CD8-positive, alpha-beta memory T cell (primary cell): Measurements from ENCODE around the gene UBE2L6. TPM values are rescaled to one million over a fixed set of nuclear protein-coding genes. Genes with fewer than 3 reads are reported as not detected.
A peak's percentile ranks its signal among the peaks of the same experiment; 100 is the strongest.
"Not testable (repeated sequence)": the region's sequence is repeated elsewhere in the genome, so short reads cannot be mapped to it uniquely, and the experiment has no call there.

Source experiments
- CTCF ChIA-PET: fragments of 350-600 bp; sonication (Branson Sonifier 250); formaldehyde crosslinking; loops from one replicate; lab custom pipeline; 2021; ENCODE audit warnings: antibody characterized with exemption; lab: Charles Lee
- POLR2A ChIA-PET: fragments of 350-600 bp; sonication (Branson Sonifier 250); formaldehyde crosslinking; loops from one replicate; lab custom pipeline; 2021; ENCODE audit warnings: antibody characterized with exemption; lab: Charles Lee
- DNase-seq, 5 donors: peaks; one replicate each; pipeline versions ENCODE4 v3.0.0 to v3.0.0-alpha.2; 2020 to 2022; ENCODE audit warnings: mixed read lengths in 1 of 5
- H3K27ac ChIP-seq: one replicate; pipeline ENCODE4 v1.7.0; 2013; ENCODE audit warnings: low read depth, mild to moderate bottlenecking, low read length, moderate library complexity
- H3K27me3 ChIP-seq: 2 replicates; pipeline ENCODE4 v1.7.0; 2013; ENCODE audit warnings: low read length, mild to moderate bottlenecking; ENCODE audit not compliant: insufficient read depth, poor library complexity, severe bottlenecking
- H3K36me3 ChIP-seq: 2 replicates; pipeline ENCODE4 v1.7.0; 2013; ENCODE audit warnings: mild to moderate bottlenecking, low read length, moderate library complexity; ENCODE audit not compliant: insufficient read depth
- H3K4me1 ChIP-seq: 2 replicates; pipeline ENCODE4 v1.7.0; 2013; ENCODE audit warnings: mild to moderate bottlenecking, low read length, moderate library complexity; ENCODE audit not compliant: insufficient read depth
- H3K4me3 ChIP-seq: 2 replicates; pipeline ENCODE4 v1.7.0; 2013; ENCODE audit warnings: mild to moderate bottlenecking, low read length
- H3K9me3 ChIP-seq: 2 replicates; pipeline ENCODE4 v1.7.0; 2013; ENCODE audit warnings: mild to moderate bottlenecking, low read length
- H3K27ac Mint-ChIP-seq, 8 donors: one replicate each; pipeline ENCODE4 v1.8.0; 2020 to 2021; ENCODE audit warnings: mixed read lengths in 8 of 8, mild to moderate bottlenecking in 6 of 8, inconsistent platforms in 3 of 8, moderate library complexity in 3 of 8
- H3K27me3 Mint-ChIP-seq, 2 donors: one replicate each; pipeline ENCODE4 v1.8.0; 2020 to 2021; ENCODE audit warnings: mixed read lengths in 2 of 2, mild to moderate bottlenecking in 1 of 2, moderate library complexity in 1 of 2
- H3K36me3 Mint-ChIP-seq, 3 donors: one replicate each; pipeline ENCODE4 v1.8.0; 2020 to 2021; ENCODE audit warnings: mixed read lengths in 3 of 3, inconsistent platforms in 1 of 3, mild to moderate bottlenecking in 1 of 3
- H3K4me1 Mint-ChIP-seq, 3 donors: one replicate each; pipeline ENCODE4 v1.8.0; 2020 to 2021; ENCODE audit warnings: mixed read lengths in 3 of 3, inconsistent platforms in 1 of 3, mild to moderate bottlenecking in 1 of 3
- H3K4me3 Mint-ChIP-seq, 7 donors: one replicate each; pipeline ENCODE4 v1.8.0; 2020 to 2021; ENCODE audit warnings: mixed read lengths in 7 of 7, mild to moderate bottlenecking in 6 of 7, moderate library complexity in 4 of 7, inconsistent platforms in 2 of 7
- H3K9me3 Mint-ChIP-seq, 5 donors: one replicate each; pipeline ENCODE4 v1.8.0; 2020 to 2022; ENCODE audit warnings: mixed read lengths in 5 of 5, mild to moderate bottlenecking in 3 of 5, moderate library complexity in 2 of 5, inconsistent platforms in 1 of 5
- polyA plus RNA-seq: library from polyadenylated mRNA; unstranded; fragments of 300-500 nt; fragmentation: Illumina TruSeq; gene quantifications from one replicate; pipeline ENCODE4 v1.2.3, GENCODE V29; 2021
- total RNA-seq, 2 experiments: library from RNA; stranded (reverse); gene quantifications; one replicate each; pipeline ENCODE4 v1.2.3, GENCODE V29; 2021

Gene UBE2L6
- total and polyA plus RNA-seq, 3 experiments from 2014 or later, result 74.9 to 286 (median 79.2) TPM

DNA sequence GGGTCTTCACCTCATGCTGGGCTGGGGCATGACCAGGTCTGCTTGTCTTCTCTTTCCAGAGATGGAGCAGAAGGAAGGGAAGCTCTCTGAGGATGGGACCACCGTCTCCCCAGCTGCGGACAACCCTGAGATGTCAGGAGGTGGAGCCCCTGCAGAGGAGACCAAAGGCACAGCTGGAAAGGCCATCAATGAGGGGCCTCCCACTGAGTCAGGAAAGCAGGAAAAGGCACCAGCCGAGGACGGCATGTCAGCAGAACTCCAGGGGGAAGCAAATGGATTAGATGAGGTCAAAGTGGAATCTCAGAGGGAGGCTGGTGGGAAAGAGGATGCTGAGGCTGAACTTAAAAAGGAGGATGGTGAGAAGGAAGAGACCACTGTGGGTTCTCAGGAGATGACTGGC is 24.9 kb downstream of the UBE2L6 start:
- Mint-ChIP-seq H3K4me3 (no peak overlapping the region), H3K27me3 (no peaks in the 10 kb centered on the region), H3K4me1 (peaks cover 1 to 7% (median 5%) of the 10 kb centered on the region in 3 donors), H3K36me3 (peaks cover 0 to 8% (median 5%) of the 10 kb centered on the region in 3 donors), H3K9me3 (no peaks in the 10 kb centered on the region), H3K27ac (peak overlapping the region in 3 of 8 donors; percentile 11 to 70 (median 70))
- H3K9me3 ChIP-seq, result no peaks in the 10 kb centered on the region
- DNase-seq, result no peak
- H3K4me1 ChIP-seq, result no peaks in the 10 kb centered on the region
- ChIA-PET POLR2A (interaction anchor here (0.6 kb wide), 1 partner anchor 95 kb away, joined by 3 read pairs; no protein-coding TSS in a partner anchor), CTCF (interaction anchor here (0.9 to 2.1 kb wide), 2 partner anchors 16 to 49 kb away, joined by 3 to 6 read pairs; no protein-coding TSS in a partner anchor)
- H3K4me3 ChIP-seq, result no peak overlapping the region
- no peaks in the 10 kb centered on the region for H3K36me3 ChIP-seq
- H3K27me3 ChIP-seq, result no peaks in the 10 kb centered on the region
- H3K27ac ChIP-seq, result no peak overlapping the region

DNA sequence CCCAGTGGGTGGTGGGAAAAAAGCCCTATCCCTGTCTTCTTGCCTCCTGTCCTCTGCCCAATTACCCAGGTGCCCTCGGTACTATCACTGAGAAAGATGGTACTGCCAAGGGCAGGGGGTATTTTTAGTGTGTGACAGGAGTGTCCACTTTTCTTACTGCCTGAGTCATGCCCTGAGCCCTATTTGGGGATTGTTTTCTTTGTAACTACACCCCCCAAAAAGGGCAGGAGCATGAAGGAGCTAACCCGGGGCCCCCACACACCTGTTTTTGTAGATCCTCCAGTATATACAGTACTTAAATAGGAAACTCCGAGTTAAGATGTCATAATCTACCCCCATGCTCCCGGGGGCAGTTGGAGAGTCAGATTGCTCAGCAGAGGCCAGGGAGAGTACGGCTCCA is 26.3 kb downstream of the UBE2L6 start:
- H3K4me3 ChIP-seq, result no peak overlapping the region
- H3K4me1 Mint-ChIP-seq, result no peaks in the 10 kb centered on the region
- H3K36me3 ChIP-seq, result no peaks in the 10 kb centered on the region
- H3K9me3 ChIP-seq, result no peaks in the 10 kb centered on the region
- H3K27me3 ChIP-seq, result no peaks in the 10 kb centered on the region
- no peak overlapping the region for H3K27ac ChIP-seq
- H3K9me3 Mint-ChIP-seq, result no peaks in the 10 kb centered on the region
- peaks cover 0 to 5% (median 2%) of the 10 kb centered on the region in 3 donors for H3K36me3 Mint-ChIP-seq
- H3K27ac Mint-ChIP-seq, result no peak overlapping the region
- ChIA-PET POLR2A (no interaction called here), CTCF (interaction anchor here (2.1 kb wide), 1 partner anchor 48 kb away, joined by 6 read pairs; no protein-coding TSS in a partner anchor)
- H3K27me3 Mint-ChIP-seq, result no peaks in the 10 kb centered on the region
- no peak overlapping the region for H3K4me3 Mint-ChIP-seq
- no peak for DNase-seq
- H3K4me1 ChIP-seq, result no peaks in the 10 kb centered on the region

DNA sequence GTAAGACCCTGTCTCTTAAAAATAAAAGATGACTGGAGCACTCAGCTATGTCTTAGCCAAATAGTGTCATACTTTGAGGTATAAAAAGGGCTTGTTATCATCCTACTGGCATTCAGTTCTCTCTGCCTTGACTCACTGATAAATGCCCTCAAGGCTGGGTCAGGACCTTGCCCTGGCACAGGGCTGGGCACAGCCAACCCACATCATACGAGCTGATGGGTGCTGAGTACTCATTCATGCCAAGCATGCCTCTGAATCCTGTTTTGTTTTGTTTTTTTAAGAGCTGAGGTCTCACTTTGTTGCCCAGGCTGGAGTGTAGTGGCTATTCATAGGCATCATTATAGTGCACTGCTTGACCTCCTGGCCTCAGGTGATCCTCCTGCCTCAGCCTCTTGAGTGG is 28.1 kb downstream of the UBE2L6 start:
- Histone ChIP-seq H3K4me1 (no peaks in the 10 kb centered on the region), H3K4me3 (no peak overlapping the region), H3K27ac (no peak overlapping the region), H3K27me3 (no peaks in the 10 kb centered on the region), H3K9me3 (no peaks in the 10 kb centered on the region), H3K36me3 (no peaks in the 10 kb centered on the region)
- Mint-ChIP-seq H3K9me3 (no peaks in the 10 kb centered on the region), H3K36me3 (peaks cover 0 to 5% (median 2%) of the 10 kb centered on the region in 3 donors), H3K4me1 (no peaks in the 10 kb centered on the region), H3K27me3 (no peaks in the 10 kb centered on the region), H3K27ac (peak overlapping the region in 2 of 8 donors; percentile 6 to 37), H3K4me3 (no peak overlapping the region)
- no peak for DNase-seq
- CTCF ChIA-PET, result interaction anchor here (0.6 kb wide), 1 partner anchor 120 kb away, joined by 3 read pairs; no protein-coding TSS in a partner anchor
- POLR2A ChIA-PET, result interaction anchor here (0.9 kb wide), 1 partner anchor 9 kb away, joined by 3 read pairs; the partner anchor contains the start of gene TIMM10

DNA sequence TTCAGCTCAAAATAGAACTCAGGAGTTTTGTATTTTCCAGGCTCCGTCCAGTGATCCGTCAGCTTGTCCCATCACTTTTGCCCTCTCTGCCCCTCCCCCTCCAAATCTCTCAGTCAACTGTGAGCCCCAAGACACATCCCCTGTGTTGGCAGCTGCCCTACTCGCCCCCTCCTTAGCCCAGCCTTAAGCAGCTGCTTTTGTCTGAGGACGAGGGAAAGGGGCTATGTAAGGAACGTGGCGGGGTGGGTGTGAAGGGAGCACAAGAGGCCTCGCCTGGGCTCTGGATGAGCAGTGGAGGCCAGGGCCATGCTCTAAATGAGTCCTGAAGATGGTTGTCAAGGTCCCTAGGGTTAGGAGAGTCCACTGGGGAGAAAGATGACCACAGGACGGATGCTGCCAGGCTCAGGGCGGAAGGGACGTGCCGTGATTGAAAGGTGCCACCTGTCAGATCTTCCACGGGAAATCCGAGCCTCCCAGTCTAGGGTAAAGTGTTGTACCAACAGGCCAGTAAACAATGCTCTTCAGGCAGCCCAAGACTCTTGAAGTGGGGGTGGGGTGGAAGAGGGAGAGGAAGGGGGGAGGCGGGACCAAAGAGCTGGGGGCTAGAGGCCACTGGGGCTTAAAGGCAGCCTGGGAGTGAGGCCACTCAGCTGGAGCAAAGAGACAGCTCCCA is 30.4 kb downstream of the UBE2L6 start, which contains the start of gene SMTNL1:
Gene SMTNL1, plus strand, starts transcription at position 649 of the 673 bp plus-strand sequence. CDS start 5,048 bp downstream, outside the sequence.
- Histone ChIP-seq H3K27me3 (no peaks in the 10 kb centered on the region), H3K36me3 (no peaks in the 10 kb centered on the region), H3K27ac (no peak within 1 kb of the TSS), H3K4me3 (no peak within 1 kb of the TSS), H3K9me3 (no peaks in the 10 kb centered on the region), H3K4me1 (no peaks in the 10 kb centered on the region)
- Mint-ChIP-seq H3K27me3 (peaks cover 0 to 2% of the 10 kb centered on the region in 2 donors), H3K9me3 (no peaks in the 10 kb centered on the region), H3K4me3 (no peak within 1 kb of the TSS), H3K27ac (peak within 1 kb of the TSS in 4 of 8 donors; percentile 13 to 78 (median 36)), H3K4me1 (peaks cover under 1 to 1% (median under 1%) of the 10 kb centered on the region in 3 donors), H3K36me3 (no peaks in the 10 kb centered on the region)
- ChIA-PET CTCF (interaction anchor here (1.2 kb wide), 1 partner anchor 264 kb away, joined by 3 read pairs; no protein-coding TSS in a partner anchor), POLR2A (no interaction called here)
- DNase-seq, result no peak

DNA sequence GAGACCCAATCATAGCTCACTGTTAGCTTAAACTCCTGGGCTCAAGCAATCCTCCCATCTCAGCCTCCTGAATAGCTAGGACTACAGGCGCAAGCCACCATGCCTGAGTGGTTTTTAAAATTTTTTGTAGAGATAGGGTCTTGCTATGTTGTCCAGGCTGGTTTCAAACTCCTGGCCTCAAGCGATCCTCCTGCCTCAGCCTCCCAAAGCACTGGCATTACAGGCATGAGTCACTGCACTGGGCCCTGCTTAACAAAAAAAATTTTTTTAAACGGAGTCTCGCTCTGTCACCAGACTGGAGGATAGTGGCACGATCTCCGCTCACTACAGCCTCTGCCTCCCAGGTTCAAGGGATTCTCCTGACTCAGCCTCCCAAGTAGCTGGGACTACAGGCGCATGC is 33.0 kb downstream of the UBE2L6 start:
- H3K9me3 Mint-ChIP-seq, H3K27ac Mint-ChIP-seq, H3K4me3 ChIP-seq, H3K27ac ChIP-seq, H3K36me3 Mint-ChIP-seq, H3K9me3 ChIP-seq, H3K36me3 ChIP-seq, H3K27me3 ChIP-seq, DNase-seq, H3K27me3 Mint-ChIP-seq: not testable (repeated sequence)
- peaks cover 22 to 27% (median 26%) of the 10 kb centered on the region in 3 donors for H3K4me1 Mint-ChIP-seq
- POLR2A ChIA-PET, result interaction anchor here (0.6 to 0.7 kb wide), 2 partner anchors 25 to 209 kb away, joined by 3 read pairs; no protein-coding TSS in a partner anchor
- CTCF ChIA-PET, result interaction anchor here (1.3 to 2.0 kb wide), 4 partner anchors 34 to 110 kb away, joined by 3 to 5 read pairs (median 5); no protein-coding TSS in a partner anchor
- peak overlapping the region in 1 of 7 donors; percentile 60 for H3K4me3 Mint-ChIP-seq
- H3K4me1 ChIP-seq, result peaks cover 15% of the 10 kb centered on the region

DNA sequence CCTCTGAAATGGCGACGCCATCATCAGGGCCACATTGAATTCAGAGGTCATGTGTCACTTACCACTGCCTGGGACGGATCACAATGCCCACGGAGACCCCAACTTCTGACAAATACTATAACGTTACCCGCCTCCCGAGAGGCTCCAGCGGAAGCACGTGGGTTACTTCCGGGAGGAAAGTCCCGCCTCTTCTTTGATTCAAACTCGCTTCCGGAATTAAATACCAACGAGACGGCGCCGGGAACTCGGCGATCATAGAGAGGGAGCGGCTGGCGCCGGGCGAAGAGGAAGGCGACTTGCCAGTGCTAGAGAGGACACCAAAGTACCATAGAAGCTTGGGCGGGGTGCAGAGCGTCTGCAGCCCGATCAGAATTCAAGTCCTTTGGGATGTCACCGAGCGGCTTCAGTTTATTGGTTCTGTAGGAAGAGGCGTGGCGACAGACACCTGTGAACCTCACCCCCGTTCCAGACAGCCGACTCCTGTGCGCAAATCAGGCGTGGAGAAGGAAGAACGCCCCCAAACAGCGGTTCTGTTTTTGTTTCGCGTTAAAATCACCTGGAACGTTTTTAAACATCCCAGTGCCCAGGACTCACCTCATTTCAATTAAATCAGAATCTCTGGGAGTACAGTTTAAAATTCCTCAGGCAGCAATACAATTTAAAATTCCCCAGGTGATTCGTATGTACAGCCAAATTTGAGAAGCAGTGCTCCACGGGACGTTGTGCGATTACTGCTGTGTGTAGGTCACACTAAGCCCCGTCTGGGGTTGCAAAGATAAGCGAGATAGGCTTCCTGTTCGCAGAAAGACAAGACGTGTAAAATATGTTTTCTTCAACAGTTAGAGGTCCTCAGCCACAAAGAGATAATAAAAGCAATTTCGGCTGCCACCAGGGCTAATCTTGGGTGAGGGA is 36.6 kb downstream of the UBE2L6 start, which contains the start of gene TIMM10:
Gene TIMM10, minus strand, starts transcription at position 159 of the 912 bp plus-strand sequence. CDS start 565 bp downstream, outside the sequence.
- ChIA-PET CTCF (interaction anchor here (0.7 to 20.0 kb wide), 6 partner anchors 36 to 185 kb away, joined by 3 to 498 read pairs (median 10); partner anchors contain the start of genes RTN4RL2 and UBE2L6), POLR2A (interaction anchor here (0.7 to 1.3 kb wide), 6 partner anchors 9 to 206 kb away, joined by 3 to 7 read pairs (median 3); partner anchors contain the start of genes TNKS1BP1 and UBE2L6)

DNA sequence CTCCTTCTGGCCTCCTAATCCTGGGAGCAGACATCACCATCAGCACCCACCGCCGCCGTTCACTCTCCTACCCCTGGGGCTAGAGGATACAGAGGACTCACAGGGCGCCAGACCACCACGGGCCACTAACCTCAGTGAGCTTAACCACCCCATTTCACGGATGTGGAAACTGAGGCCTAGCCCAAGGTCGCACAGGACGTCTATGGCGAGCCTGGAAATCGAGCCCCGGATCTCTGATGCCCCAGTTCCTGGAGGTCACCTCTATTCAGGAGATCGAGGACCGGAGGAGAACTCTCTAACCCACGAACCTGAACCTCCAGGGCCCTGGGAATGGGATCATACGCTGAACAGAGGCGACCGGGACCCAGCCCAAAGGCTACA is 37.3 kb downstream of the UBE2L6 start:
- H3K27me3 ChIP-seq, result no peaks in the 10 kb centered on the region
- ChIA-PET CTCF (interaction anchor here (3.2 to 20.0 kb wide), 3 partner anchors 35 to 72 kb away, joined by 15 to 498 read pairs (median 101); partner anchors contain the start of genes RTN4RL2 and UBE2L6), POLR2A (interaction anchor here (0.9 to 1.4 kb wide), 4 partner anchors 10 to 38 kb away, joined by 3 to 7 read pairs (median 6); partner anchors contain the start of gene UBE2L6)
- peaks cover 0 to 3% of the 10 kb centered on the region in 2 donors for H3K27me3 Mint-ChIP-seq
- peaks cover 10% of the 10 kb centered on the region for H3K36me3 ChIP-seq
- peak overlapping the region; percentile 85 to 96 (median 90) for H3K4me3 Mint-ChIP-seq
- H3K27ac ChIP-seq, result peak overlapping the region; percentile 86
- H3K9me3 ChIP-seq, result no peaks in the 10 kb centered on the region
- H3K4me1 Mint-ChIP-seq, result peaks cover 26 to 41% (median 35%) of the 10 kb centered on the region in 3 donors
- peak overlapping the region; percentile 88 for H3K4me3 ChIP-seq
- peak in 1 of 5 donors; percentile 48 for DNase-seq
- peak overlapping the region; percentile 89 to 99 (median 97) for H3K27ac Mint-ChIP-seq
- H3K4me1 ChIP-seq, result peaks cover 19% of the 10 kb centered on the region
- peaks cover 0 to 26% (median 4%) of the 10 kb centered on the region in 3 donors for H3K36me3 Mint-ChIP-seq
- no peaks in the 10 kb centered on the region for H3K9me3 Mint-ChIP-seq

More for the DNA sequence above, 36.6 kb downstream of the UBE2L6 start, which contains the start of gene TIMM10:
- Histone ChIP-seq H3K4me1 (peaks cover 19% of the 10 kb centered on the region), H3K27ac (peak within 1 kb of the TSS; percentile 86), H3K27me3 (no peaks in the 10 kb centered on the region), H3K4me3 (peak within 1 kb of the TSS; percentile 88), H3K36me3 (peaks cover 10% of the 10 kb centered on the region), H3K9me3 (no peaks in the 10 kb centered on the region)
- H3K36me3 Mint-ChIP-seq, result peaks cover 0 to 26% (median 4%) of the 10 kb centered on the region in 3 donors
- no peaks in the 10 kb centered on the region for H3K9me3 Mint-ChIP-seq
- peak within 1 kb of the TSS; percentile 85 to 96 (median 90) for H3K4me3 Mint-ChIP-seq
- peak within 1 kb of the TSS; percentile 89 to 99 (median 97) for H3K27ac Mint-ChIP-seq
- H3K4me1 Mint-ChIP-seq, result peaks cover 26 to 41% (median 35%) of the 10 kb centered on the region in 3 donors
- peak; percentile 84 to 97 (median 95) for DNase-seq
- peaks cover 0 to 3% of the 10 kb centered on the region in 2 donors for H3K27me3 Mint-ChIP-seq
